ENCODE data around the gene FHDC1.

Gene FHDC1

GRCh38 chr4:153018031-153018430 is 81.9 kb downstream of the FHDC1 start:
- 93 to 96% methylated on average over 2 to 4 of the region's 4 CpGs for WGBS, 2 experiments
- H3K27ac ChIP-seq (ENCODE audit: insufficient read depth, low read depth, low read length, poor library complexity, severe bottlenecking), result no peak overlapping the region
- H3K9me3 ChIP-seq (ENCODE audit: control insufficient read depth, low read length), result no peaks in the 10 kb centered on the region

GRCh38 chr4:153018684-153019083 is 82.6 kb downstream of the FHDC1 start:
- Histone ChIP-seq H3K9me3 (ENCODE audit: control insufficient read depth, low read length) (no peaks in the 10 kb centered on the region), H3K27ac (ENCODE audit: insufficient read depth, low read depth, low read length, poor library complexity, severe bottlenecking) (no peak overlapping the region), H3K4me3 (ENCODE audit: insufficient read depth, low read depth, low read length) (no peak overlapping the region), H3K36me3 (ENCODE audit: control insufficient read depth, insufficient read depth, low read length) (no peaks in the 10 kb centered on the region), H3K4me1 (ENCODE audit: control insufficient read depth, insufficient read depth, low read length) (no peaks in the 10 kb centered on the region), H3K27me3 (ENCODE audit: control insufficient read depth, insufficient read depth, low read length, poor library complexity, severe bottlenecking) (no peaks in the 10 kb centered on the region)
- WGBS, 2 experiments, result 90 to 91% methylated on average over 1 of the region's 1 CpG

More at GRCh38 chr4:153018031-153018430, 81.9 kb downstream of the FHDC1 start:
- Histone ChIP-seq H3K27me3 (ENCODE audit: control insufficient read depth, insufficient read depth, low read length, poor library complexity, severe bottlenecking) (no peaks in the 10 kb centered on the region), H3K4me3 (ENCODE audit: insufficient read depth, low read depth, low read length) (no peak overlapping the region), H3K4me1 (ENCODE audit: control insufficient read depth, insufficient read depth, low read length) (no peaks in the 10 kb centered on the region), H3K36me3 (ENCODE audit: control insufficient read depth, insufficient read depth, low read length) (no peaks in the 10 kb centered on the region)

DNA sequence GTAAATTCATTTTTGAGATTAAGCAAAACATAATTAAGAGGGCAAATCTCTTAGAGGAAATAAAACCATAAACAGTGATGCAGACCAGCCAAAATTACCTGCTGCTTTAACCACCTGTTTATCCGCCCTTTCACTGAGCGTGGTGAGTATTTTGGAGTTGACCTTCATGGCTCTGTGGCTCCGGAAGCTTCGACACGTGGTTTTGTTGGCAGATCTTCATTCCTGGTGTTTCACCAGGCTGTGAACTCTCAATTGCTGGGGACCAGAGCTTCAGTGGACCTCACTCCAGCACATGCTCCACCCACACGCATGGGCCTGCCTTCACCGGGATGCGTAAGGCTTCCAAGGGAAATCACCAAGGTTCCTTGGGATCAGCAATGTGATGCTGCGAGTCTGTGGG is 83.8 kb downstream of the FHDC1 start:
- Histone ChIP-seq H3K27me3 (ENCODE audit: control insufficient read depth, insufficient read depth, low read length, poor library complexity, severe bottlenecking) (no peaks in the 10 kb centered on the region), H3K36me3 (ENCODE audit: control insufficient read depth, insufficient read depth, low read length) (no peaks in the 10 kb centered on the region), H3K4me3 (ENCODE audit: insufficient read depth, low read depth, low read length) (no peak overlapping the region), H3K4me1 (ENCODE audit: control insufficient read depth, insufficient read depth, low read length) (no peaks in the 10 kb centered on the region), H3K27ac (ENCODE audit: insufficient read depth, low read depth, low read length, poor library complexity, severe bottlenecking) (no peak overlapping the region), H3K9me3 (ENCODE audit: control insufficient read depth, low read length) (no peaks in the 10 kb centered on the region)
- WGBS, 2 experiments, result 93% methylated on average over 9 of the region's 9 CpGs

GRCh38 chr4:153020457-153020856 is 84.3 kb downstream of the FHDC1 start:
- Histone ChIP-seq H3K9me3 (ENCODE audit: control insufficient read depth, low read length) (no peaks in the 10 kb centered on the region), H3K36me3 (ENCODE audit: control insufficient read depth, insufficient read depth, low read length) (no peaks in the 10 kb centered on the region), H3K27me3 (ENCODE audit: control insufficient read depth, insufficient read depth, low read length, poor library complexity, severe bottlenecking) (no peaks in the 10 kb centered on the region), H3K27ac (ENCODE audit: insufficient read depth, low read depth, low read length, poor library complexity, severe bottlenecking) (no peak overlapping the region), H3K4me1 (ENCODE audit: control insufficient read depth, insufficient read depth, low read length) (no peaks in the 10 kb centered on the region), H3K4me3 (ENCODE audit: insufficient read depth, low read depth, low read length) (no peak overlapping the region)
- WGBS, 2 experiments, result 90 to 96% methylated on average over 7 of the region's 7 CpGs

GRCh38 chr4:153021276-153021675 is 85.2 kb downstream of the FHDC1 start:
- H3K4me1 ChIP-seq (ENCODE audit: control insufficient read depth, insufficient read depth, low read length), result no peaks in the 10 kb centered on the region
- 71 to 72% methylated on average over 8 of the region's 8 CpGs for WGBS, 2 experiments
- no peaks in the 10 kb centered on the region for H3K9me3 ChIP-seq (ENCODE audit: control insufficient read depth, low read length)
- H3K4me3 ChIP-seq (ENCODE audit: insufficient read depth, low read depth, low read length), result no peak overlapping the region
- H3K36me3 ChIP-seq (ENCODE audit: control insufficient read depth, insufficient read depth, low read length), result no peaks in the 10 kb centered on the region
- H3K27me3 ChIP-seq (ENCODE audit: control insufficient read depth, insufficient read depth, low read length, poor library complexity, severe bottlenecking), result no peaks in the 10 kb centered on the region
- no peak overlapping the region for H3K27ac ChIP-seq (ENCODE audit: insufficient read depth, low read depth, low read length, poor library complexity, severe bottlenecking)

- no peaks in the 10 kb centered on the region for H3K27me3 ChIP-seq (ENCODE audit: control insufficient read depth, insufficient read depth, low read length, poor library complexity, severe bottlenecking)
- no peaks in the 10 kb centered on the region for H3K36me3 ChIP-seq (ENCODE audit: control insufficient read depth, insufficient read depth, low read length)
- H3K27ac ChIP-seq (ENCODE audit: insufficient read depth, low read depth, low read length, poor library complexity, severe bottlenecking), result no peak overlapping the region
- 89 to 91% methylated on average over 12 of the region's 12 CpGs for WGBS, 2 experiments
- H3K9me3 ChIP-seq (ENCODE audit: control insufficient read depth, low read length), result no peaks in the 10 kb centered on the region
- H3K4me3 ChIP-seq (ENCODE audit: insufficient read depth, low read depth, low read length), result no peak overlapping the region
- no peaks in the 10 kb centered on the region for H3K4me1 ChIP-seq (ENCODE audit: control insufficient read depth, insufficient read depth, low read length)
These were observed 86.2 kb downstream of the FHDC1 start for GRCh38 chr4:153022241-153022715.

DNA sequence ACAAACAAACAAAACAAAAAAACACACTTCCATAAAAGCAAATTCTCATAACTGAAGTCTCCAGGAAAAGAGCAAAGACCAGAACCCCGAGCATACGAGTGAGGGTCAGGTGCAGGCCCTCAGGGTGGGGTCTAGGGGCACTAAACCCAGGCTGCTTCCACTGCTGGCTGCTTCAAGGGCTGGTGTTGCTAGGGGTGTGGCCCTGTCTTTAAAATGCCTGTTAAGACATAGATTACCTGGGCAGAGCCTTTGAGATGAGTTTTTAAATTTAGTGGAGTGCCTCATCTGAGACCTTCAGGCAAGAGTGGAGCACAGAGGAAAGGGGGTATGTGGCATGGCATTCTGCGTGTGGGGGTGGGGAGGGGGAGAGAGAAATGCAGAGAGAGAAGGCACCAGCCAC is 87.0 kb downstream of the FHDC1 start:
- no peaks in the 10 kb centered on the region for H3K9me3 ChIP-seq (ENCODE audit: control insufficient read depth, low read length)
- H3K4me1 ChIP-seq (ENCODE audit: control insufficient read depth, insufficient read depth, low read length), result no peaks in the 10 kb centered on the region
- H3K27me3 ChIP-seq (ENCODE audit: control insufficient read depth, insufficient read depth, low read length, poor library complexity, severe bottlenecking), result no peaks in the 10 kb centered on the region
- no peaks in the 10 kb centered on the region for H3K36me3 ChIP-seq (ENCODE audit: control insufficient read depth, insufficient read depth, low read length)
- H3K4me3 ChIP-seq (ENCODE audit: insufficient read depth, low read depth, low read length), result no peak overlapping the region
- H3K27ac ChIP-seq (ENCODE audit: insufficient read depth, low read depth, low read length, poor library complexity, severe bottlenecking), result no peak overlapping the region
- WGBS, 2 experiments, result 51 to 56% methylated on average over 3 of the region's 3 CpGs

- H3K36me3 ChIP-seq (ENCODE audit: control insufficient read depth, insufficient read depth, low read length), result no peaks in the 10 kb centered on the region
- H3K27ac ChIP-seq (ENCODE audit: insufficient read depth, low read depth, low read length, poor library complexity, severe bottlenecking), result no peak overlapping the region
- WGBS, 2 experiments, result 91 to 92% methylated on average over 17 of the region's 17 CpGs
- H3K9me3 ChIP-seq (ENCODE audit: control insufficient read depth, low read length), result no peaks in the 10 kb centered on the region
- H3K4me3 ChIP-seq (ENCODE audit: insufficient read depth, low read depth, low read length), result no peak overlapping the region
- H3K4me1 ChIP-seq (ENCODE audit: control insufficient read depth, insufficient read depth, low read length), result no peaks in the 10 kb centered on the region
- H3K27me3 ChIP-seq (ENCODE audit: control insufficient read depth, insufficient read depth, low read length, poor library complexity, severe bottlenecking), result no peaks in the 10 kb centered on the region
These were observed 87.7 kb downstream of the FHDC1 start for GRCh38 chr4:153023692-153024394.

- Histone ChIP-seq H3K36me3 (ENCODE audit: control insufficient read depth, insufficient read depth, low read length) (no peaks in the 10 kb centered on the region), H3K9me3 (ENCODE audit: control insufficient read depth, low read length) (no peaks in the 10 kb centered on the region), H3K4me3 (ENCODE audit: insufficient read depth, low read depth, low read length) (no peak overlapping the region), H3K27me3 (ENCODE audit: control insufficient read depth, insufficient read depth, low read length, poor library complexity, severe bottlenecking) (no peaks in the 10 kb centered on the region), H3K27ac (ENCODE audit: insufficient read depth, low read depth, low read length, poor library complexity, severe bottlenecking) (no peak overlapping the region), H3K4me1 (ENCODE audit: control insufficient read depth, insufficient read depth, low read length) (no peaks in the 10 kb centered on the region)
- WGBS, 2 experiments, result 98% methylated on average over 5 to 6 of the region's 6 CpGs
These were observed 88.3 kb downstream of the FHDC1 start for GRCh38 chr4:153024466-153024865.

GRCh38 chr4:153025406-153025805 is 89.3 kb downstream of the FHDC1 start:
- WGBS, 2 experiments, result 80 to 85% methylated on average over 1 of the region's 1 CpG
- Histone ChIP-seq H3K4me1 (ENCODE audit: control insufficient read depth, insufficient read depth, low read length) (no peaks in the 10 kb centered on the region), H3K27me3 (ENCODE audit: control insufficient read depth, insufficient read depth, low read length, poor library complexity, severe bottlenecking) (no peaks in the 10 kb centered on the region), H3K36me3 (ENCODE audit: control insufficient read depth, insufficient read depth, low read length) (no peaks in the 10 kb centered on the region), H3K4me3 (ENCODE audit: insufficient read depth, low read depth, low read length) (no peak overlapping the region), H3K9me3 (ENCODE audit: control insufficient read depth, low read length) (no peaks in the 10 kb centered on the region), H3K27ac (ENCODE audit: insufficient read depth, low read depth, low read length, poor library complexity, severe bottlenecking) (no peak overlapping the region)
